Measurements from ENCODE around the gene BLOC1S5. TPM values are rescaled to one million over a fixed set of nuclear protein-coding genes. Genes with fewer than 3 reads are reported as not detected.

BLOC1S5 gene
- polyA plus RNA-seq, 3 donors = 3.7 to 11.7 (median 9.2) TPM

GRCh38 chr6:7996538-7997111 lies 67.6 kb downstream of the BLOC1S5 start:
- TF ChIP-seq CTCF (IDR thresholded peaks at IDR 0.05) = no peak
- intact Hi-C loops (cut with micrococcal nuclease) = no loop called here

GRCh38 chr6:7993952-7994351 lies 70.2 kb downstream of the BLOC1S5 start:
- H3K36me3 Mint-ChIP-seq = no peaks in the 10 kb centered on the region
- Histone ChIP-seq H3K36me3 (replicated peaks in 1 of 2; ENCODE audit: control insufficient read depth in 1 of 2, insufficient read depth in 2 of 2, low read length in 2 of 2) (no peaks in the 10 kb centered on the region), H4K20me1 (ENCODE audit: insufficient read depth, low read length) (no peaks in the 10 kb centered on the region), H3K79me2 (ENCODE audit: insufficient read depth, low read length) (no peaks in the 10 kb centered on the region), H3K4me1 (ENCODE audit: control insufficient read depth in 1 of 2, insufficient read depth in 2 of 2, low read length in 2 of 2) (no peaks in the 10 kb centered on the region), H3K4me2 (replicated peaks; ENCODE audit: extremely low read depth, low read length, poor library complexity, severe bottlenecking) (no peak overlapping the region), H2AFZ (ENCODE audit: insufficient read depth, low read depth, low read length, poor library complexity, severe bottlenecking) (no peak overlapping the region), H3K4me3 (replicated peaks in 1 of 3; ENCODE audit: low read depth in 2 of 3, low read length in 3 of 3) (no peak overlapping the region), H3K27ac (ENCODE audit: low read depth in 1 of 2, low read length in 2 of 2) (no peak overlapping the region), H3K9ac (ENCODE audit: insufficient read depth, low read length, poor library complexity, severe bottlenecking) (no peak overlapping the region), H3K27me3 (ENCODE audit: control insufficient read depth in 2 of 2, insufficient read depth in 2 of 2, low read length in 2 of 2) (no peaks in the 10 kb centered on the region), H3K9me3 (replicated peaks in 1 of 2; ENCODE audit: control insufficient read depth in 1 of 2, insufficient read depth in 1 of 2, low read length in 2 of 2) (no peaks in the 10 kb centered on the region)
- TF ChIP-seq CTCF (IDR thresholded peaks at IDR 0.05) = no peak
- DNase-seq = no peak
- no peak overlapping the region for H3K4me3 Mint-ChIP-seq
- H3K9me3 Mint-ChIP-seq = peaks cover 0 to 4% (median 2%) of the 10 kb centered on the region in 7 donors
- peaks cover 4% of the 10 kb centered on the region for H3K4me1 Mint-ChIP-seq
- intact Hi-C loops (cut with micrococcal nuclease) = no loop called here
- WGBS (ENCODE audit: insufficient coverage) = 87% methylated on average over 3 of the region's 8 CpGs
- H3K27me3 Mint-ChIP-seq (ENCODE audit: low read depth in 3 of 3) = peaks cover 0 to 3% (median 2%) of the 10 kb centered on the region in 3 donors
- H3K27ac Mint-ChIP-seq = no peak overlapping the region

More at GRCh38 chr6:7996538-7997111, 67.6 kb downstream of the BLOC1S5 start:
- no peak overlapping the region for H3K4me3 Mint-ChIP-seq
- H3K36me3 ChIP-seq (replicated peaks in 1 of 2; ENCODE audit: control insufficient read depth in 1 of 2, insufficient read depth in 2 of 2, low read length in 2 of 2) = no peaks in the 10 kb centered on the region
- H3K27ac ChIP-seq (ENCODE audit: low read depth in 1 of 2, low read length in 2 of 2) = no peak overlapping the region
- no peaks in the 10 kb centered on the region for H3K79me2 ChIP-seq (ENCODE audit: insufficient read depth, low read length)
- H3K4me2 ChIP-seq (replicated peaks; ENCODE audit: extremely low read depth, low read length, poor library complexity, severe bottlenecking) = no peak overlapping the region
- H2AFZ ChIP-seq (ENCODE audit: insufficient read depth, low read depth, low read length, poor library complexity, severe bottlenecking) = no peak overlapping the region
- no peak overlapping the region for H3K4me3 ChIP-seq (replicated peaks in 1 of 3; ENCODE audit: low read depth in 2 of 3, low read length in 3 of 3)
- H3K9me3 Mint-ChIP-seq = peaks cover 0 to 4% (median 2%) of the 10 kb centered on the region in 7 donors
- no peaks in the 10 kb centered on the region for H3K36me3 Mint-ChIP-seq
- no peaks in the 10 kb centered on the region for H4K20me1 ChIP-seq (ENCODE audit: insufficient read depth, low read length)
- no peak overlapping the region for H3K27ac Mint-ChIP-seq
- H3K27me3 ChIP-seq (ENCODE audit: control insufficient read depth in 2 of 2, insufficient read depth in 2 of 2, low read length in 2 of 2) = no peaks in the 10 kb centered on the region
- H3K4me1 Mint-ChIP-seq = peaks cover 4% of the 10 kb centered on the region
- H3K9me3 ChIP-seq (replicated peaks in 1 of 2; ENCODE audit: control insufficient read depth in 1 of 2, insufficient read depth in 1 of 2, low read length in 2 of 2) = no peaks in the 10 kb centered on the region
- 40% methylated on average over 8 of the region's 10 CpGs for WGBS (ENCODE audit: insufficient coverage)
- DNase-seq = no peak
- H3K9ac ChIP-seq (ENCODE audit: insufficient read depth, low read length, poor library complexity, severe bottlenecking) = no peak overlapping the region
- no peaks in the 10 kb centered on the region for H3K4me1 ChIP-seq (ENCODE audit: control insufficient read depth in 1 of 2, insufficient read depth in 2 of 2, low read length in 2 of 2)
- peaks cover 0 to 3% (median 2%) of the 10 kb centered on the region in 3 donors for H3K27me3 Mint-ChIP-seq (ENCODE audit: low read depth in 3 of 3)

All from CD14-positive monocyte (primary cell).